Esophagus (tissue), 2 donors: ENCODE results near the gene KCTD16. TPM values are rescaled to one million over a fixed set of nuclear protein-coding genes. Genes with fewer than 3 reads are reported as not detected.

Experiments used
- H3K27ac ChIP-seq, 2 donors: one replicate each; pipeline ENCODE4 v1.5.1; 2013; ENCODE audit warnings: low read depth in 2 of 2, mild to moderate bottlenecking in 2 of 2, inconsistent platforms in 1 of 2, low read length in 1 of 2, moderate library complexity in 1 of 2
- H3K27me3 ChIP-seq, 2 donors: one replicate each; pipeline ENCODE4 v1.6.1; 2013; ENCODE audit warnings: low read length in 2 of 2, control low read depth in 1 of 2, mild to moderate bottlenecking in 1 of 2; ENCODE audit not compliant: insufficient read depth in 2 of 2, control insufficient read depth in 1 of 2
- H3K36me3 ChIP-seq, 2 donors: one replicate each; pipeline ENCODE4 v1.6.1; 2013; ENCODE audit warnings: low read length in 1 of 2; ENCODE audit not compliant: control insufficient read depth in 2 of 2, insufficient read depth in 2 of 2
- H3K4me1 ChIP-seq, 2 donors: one replicate each; pipeline ENCODE4 v1.6.1; 2013; ENCODE audit warnings: low read length in 1 of 2; ENCODE audit not compliant: control insufficient read depth in 2 of 2, insufficient read depth in 2 of 2
- H3K4me3 ChIP-seq, 2 donors: one replicate each; pipeline ENCODE4 v1.5.1; 2013; ENCODE audit warnings: low read length in 2 of 2, mild to moderate bottlenecking in 2 of 2, low read depth in 1 of 2, moderate library complexity in 1 of 2
- H3K9me3 ChIP-seq, 2 donors: one replicate each; pipeline ENCODE4 v1.6.1; 2013; ENCODE audit warnings: mild to moderate bottlenecking in 2 of 2, low read depth in 1 of 2, low read length in 1 of 2, moderate library complexity in 1 of 2; ENCODE audit not compliant: control insufficient read depth in 2 of 2, insufficient read depth in 1 of 2
- WGBS, 2 donors: extraction: QIAGEN DNeasy Blood & Tissue Kit; methylation state at CpG; one replicate each; pipeline ENCODE4 v1.1.7; 2013; 5-methylcytosine and 5-hydroxymethylcytosine counted together
- polyA plus RNA-seq, 2 donors: library from polyadenylated mRNA; stranded (reverse); fragments of 200-250 nt; gene quantifications; one replicate each; pipeline ENCODE4 v1.2.3, GENCODE V29; 2013
- donor health status: healthy with polysubstance abuse.
- donor health status: Bipolar disorder and iron deficiency.

Gene KCTD16
- polyA plus RNA-seq, 2 donors, result under 0.01 TPM

DNA sequence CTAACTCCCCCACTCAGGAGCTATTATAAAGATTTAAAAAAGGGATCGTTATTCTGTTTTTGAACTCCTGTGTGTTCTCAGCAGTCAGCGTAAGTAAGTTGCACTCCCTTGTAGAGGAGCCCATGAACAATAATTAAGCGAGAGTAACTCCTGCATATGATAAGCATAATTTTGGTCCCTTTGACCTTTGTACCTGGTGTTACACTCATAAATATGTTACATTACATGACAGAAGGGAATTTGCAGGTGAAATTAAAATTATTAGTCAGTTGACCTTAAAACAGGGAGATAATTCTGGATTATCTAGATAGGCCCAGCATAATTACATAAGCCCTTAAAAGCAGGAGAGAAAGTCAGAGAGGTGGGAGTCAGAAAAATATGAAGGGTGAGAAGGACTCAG lies 197.3 kb downstream of the KCTD16 start:
- no peak overlapping the region for H3K4me3 ChIP-seq
- H3K4me1 ChIP-seq, result no peaks in the 10 kb centered on the region
- H3K36me3 ChIP-seq, result no peaks in the 10 kb centered on the region
- WGBS, 2 donors, result 66 to 92% methylated on average over 3 of the region's 3 CpGs
- H3K27me3 ChIP-seq, result no peaks in the 10 kb centered on the region
- H3K9me3 ChIP-seq, result no peaks in the 10 kb centered on the region
- H3K27ac ChIP-seq, result no peak overlapping the region

DNA sequence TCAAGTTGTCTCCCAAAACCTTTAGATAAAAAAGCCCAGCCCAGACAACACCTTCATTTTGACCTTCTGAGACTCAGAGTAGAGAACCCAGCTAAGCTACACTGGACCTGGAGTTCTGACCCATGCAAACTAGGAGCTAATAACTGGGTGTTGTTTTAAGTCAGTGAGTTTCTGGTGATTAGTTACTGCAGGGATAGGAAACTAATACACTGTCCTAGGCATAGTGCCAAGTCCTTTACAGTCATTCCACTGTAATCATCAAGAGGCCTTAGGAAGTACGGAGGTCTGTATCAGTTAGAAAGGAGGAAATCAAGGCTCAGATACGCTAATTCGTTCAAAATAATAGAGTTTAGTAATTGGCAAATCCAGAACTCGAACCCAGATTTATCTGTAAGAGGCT lies 197.9 kb downstream of the KCTD16 start:
- Histone ChIP-seq H3K36me3 (no peaks in the 10 kb centered on the region), H3K9me3 (no peaks in the 10 kb centered on the region), H3K4me3 (no peak overlapping the region), H3K27me3 (no peaks in the 10 kb centered on the region), H3K27ac (no peak overlapping the region), H3K4me1 (no peaks in the 10 kb centered on the region)
- 40 to 62% methylated on average over 4 of the region's 4 CpGs for WGBS, 2 donors

DNA sequence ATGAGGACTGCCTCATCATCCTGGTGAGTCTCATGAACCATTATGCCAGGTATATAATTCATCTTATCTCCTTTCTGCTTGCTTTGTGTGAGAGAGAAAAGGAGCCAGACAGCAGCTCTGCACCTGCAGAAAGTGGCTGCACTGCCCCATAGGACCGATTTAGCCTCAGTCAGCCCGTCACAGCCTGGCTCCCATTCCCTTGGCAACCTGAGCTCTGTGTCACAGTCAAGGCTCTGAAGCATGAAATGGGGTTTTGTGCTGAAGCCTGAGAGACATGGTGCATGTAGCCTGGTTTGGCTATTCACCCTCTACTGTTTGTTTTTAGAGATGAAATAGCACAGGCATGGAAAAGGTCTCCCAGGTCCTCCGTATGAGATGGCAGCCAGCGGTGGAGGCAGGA lies 198.3 kb downstream of the KCTD16 start:
- 61 to 69% methylated on average over 4 of the region's 4 CpGs for WGBS, 2 donors
- Histone ChIP-seq H3K36me3 (no peaks in the 10 kb centered on the region), H3K9me3 (no peaks in the 10 kb centered on the region), H3K4me3 (no peak overlapping the region), H3K27me3 (no peaks in the 10 kb centered on the region), H3K4me1 (no peaks in the 10 kb centered on the region), H3K27ac (no peak overlapping the region)

DNA sequence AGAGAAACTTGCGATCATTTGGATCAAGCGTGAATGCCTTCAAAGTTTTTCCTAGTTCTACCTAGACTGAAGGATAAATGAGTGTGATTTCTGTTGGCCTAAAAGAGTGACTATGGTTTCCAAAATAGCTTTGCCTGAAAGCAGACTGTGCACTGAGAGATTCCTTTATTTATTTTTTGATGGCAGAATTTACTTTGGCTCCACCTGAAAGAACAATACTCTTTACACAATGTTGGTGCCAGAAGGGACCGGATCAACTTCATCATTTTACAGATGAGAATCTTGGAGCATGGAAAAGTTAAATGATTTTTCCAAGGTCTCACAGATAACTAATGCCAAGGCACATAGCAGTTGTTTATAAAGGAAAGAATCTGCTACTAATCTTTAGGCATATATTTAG lies 199.6 kb downstream of the KCTD16 start:
- WGBS, 2 donors, result 44 to 48% methylated on average over 3 of the region's 3 CpGs
- Histone ChIP-seq H3K27me3 (no peaks in the 10 kb centered on the region), H3K36me3 (no peaks in the 10 kb centered on the region), H3K4me1 (no peaks in the 10 kb centered on the region), H3K9me3 (no peaks in the 10 kb centered on the region), H3K27ac (no peak overlapping the region), H3K4me3 (no peak overlapping the region)

DNA sequence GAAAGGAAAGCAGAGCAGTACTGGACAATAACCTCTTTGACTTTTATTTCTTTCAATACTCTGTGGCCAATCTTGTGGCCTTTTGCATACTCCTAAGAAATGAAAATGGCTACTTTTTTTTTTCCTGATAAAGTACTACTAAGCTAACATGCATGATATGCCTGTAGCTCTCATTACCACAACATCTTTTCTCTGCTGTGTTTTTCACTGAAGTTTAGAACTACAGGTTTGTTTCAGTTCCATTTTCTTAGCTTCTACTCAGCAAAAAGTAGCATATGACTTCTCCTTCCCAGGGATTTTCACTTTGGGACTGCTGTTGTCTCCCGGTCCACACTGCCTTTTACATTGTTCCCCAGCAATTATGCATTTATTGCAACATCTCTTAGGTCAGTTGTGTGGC lies 204.0 kb downstream of the KCTD16 start:
- Histone ChIP-seq H3K27ac (no peak overlapping the region), H3K4me1 (no peaks in the 10 kb centered on the region), H3K36me3 (no peaks in the 10 kb centered on the region), H3K4me3 (no peak overlapping the region), H3K27me3 (no peaks in the 10 kb centered on the region), H3K9me3 (no peaks in the 10 kb centered on the region)
- 91% methylated on average over 1 of the region's 1 CpG for WGBS, 2 donors

DNA sequence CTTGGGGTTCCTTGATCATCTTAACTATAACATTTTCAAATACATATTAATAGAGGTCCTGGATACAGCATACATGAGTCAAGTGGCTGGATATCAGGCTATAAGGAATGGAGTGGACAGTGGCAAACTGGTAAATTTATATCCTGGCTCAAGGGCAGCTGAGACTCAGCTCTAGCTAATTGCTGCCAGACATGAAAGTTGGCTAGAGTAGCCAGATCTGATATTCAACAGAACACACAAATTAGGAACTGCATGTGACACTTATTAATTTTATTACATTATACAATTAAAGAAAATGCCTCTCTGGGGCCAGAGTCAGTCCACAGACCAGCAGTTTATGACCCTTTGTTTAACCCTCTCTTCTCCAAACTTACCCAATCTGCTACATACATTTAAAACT lies 206.5 kb downstream of the KCTD16 start:
- Histone ChIP-seq H3K27ac (no peak overlapping the region), H3K27me3 (no peaks in the 10 kb centered on the region), H3K9me3 (peaks cover 0 to 3% of the 10 kb centered on the region in 2 donors), H3K4me3 (no peak overlapping the region), H3K4me1 (no peaks in the 10 kb centered on the region), H3K36me3 (no peaks in the 10 kb centered on the region)

DNA sequence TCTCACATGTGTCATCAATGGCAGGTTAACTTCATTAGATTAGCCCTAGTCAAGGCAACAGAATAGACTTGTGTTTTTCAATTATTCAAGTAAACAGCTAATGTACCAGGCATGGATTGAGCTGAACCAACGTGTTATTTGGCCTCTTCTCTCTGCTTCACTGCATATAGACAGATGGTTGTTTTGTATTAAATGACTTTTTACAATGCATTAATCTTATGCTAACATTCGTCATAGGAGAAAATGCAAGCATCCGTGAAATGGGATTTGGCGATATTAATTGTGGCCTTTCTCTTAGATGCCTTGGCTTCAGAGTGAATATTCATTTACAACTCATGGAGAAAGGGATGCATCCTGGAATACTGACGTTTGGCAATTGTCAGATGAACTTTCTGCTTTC lies 208.0 kb downstream of the KCTD16 start:
- 53 to 61% methylated on average over 5 of the region's 5 CpGs for WGBS, 2 donors
- Histone ChIP-seq H3K27me3 (no peaks in the 10 kb centered on the region), H3K36me3 (no peaks in the 10 kb centered on the region), H3K9me3 (peaks cover 0 to 3% of the 10 kb centered on the region in 2 donors), H3K27ac (no peak overlapping the region), H3K4me3 (no peak overlapping the region), H3K4me1 (no peaks in the 10 kb centered on the region)

DNA sequence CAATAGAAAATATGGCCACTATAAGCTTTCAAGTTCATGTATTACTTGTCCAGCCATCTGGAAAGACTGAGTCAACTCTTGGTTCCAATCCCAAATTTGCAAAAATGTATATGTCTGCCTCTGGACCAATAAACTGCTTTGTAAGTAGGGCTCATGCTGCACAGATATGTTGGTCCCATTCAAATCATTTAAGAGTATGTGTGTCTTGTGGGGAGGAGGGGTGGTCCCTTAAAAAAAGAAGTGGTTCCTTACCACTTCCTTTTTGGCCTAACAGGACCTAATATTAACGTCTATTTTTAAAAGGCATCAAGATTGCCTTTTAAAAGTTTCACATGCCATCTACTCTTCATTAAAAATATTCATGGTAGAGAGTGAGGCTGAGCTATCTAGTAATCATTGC lies 214.9 kb downstream of the KCTD16 start:
- WGBS, 2 donors, result 52 to 59% methylated on average over 1 of the region's 1 CpG
- Histone ChIP-seq H3K4me1 (no peaks in the 10 kb centered on the region), H3K36me3 (no peaks in the 10 kb centered on the region), H3K27ac (no peak overlapping the region), H3K27me3 (no peaks in the 10 kb centered on the region), H3K9me3 (peaks cover 0 to 3% of the 10 kb centered on the region in 2 donors), H3K4me3 (no peak overlapping the region)

DNA sequence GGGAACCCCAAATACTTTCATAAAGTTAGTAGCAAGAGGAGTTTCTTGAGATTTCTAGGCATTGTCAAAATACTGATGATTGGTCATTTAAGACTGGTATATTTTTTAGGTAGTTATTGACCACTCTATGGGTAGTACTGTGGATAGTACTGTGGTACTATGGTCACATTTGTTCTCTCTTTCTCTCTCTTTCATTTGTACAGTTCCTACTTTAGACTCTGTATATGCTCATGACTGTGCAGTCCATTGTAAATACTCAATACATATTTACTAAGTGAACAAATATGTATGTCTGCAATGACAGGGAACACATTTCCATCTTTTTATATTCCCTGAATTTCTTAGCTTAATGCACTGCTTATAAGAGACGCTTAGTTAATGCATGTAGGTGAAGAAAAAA lies 215.6 kb downstream of the KCTD16 start:
- Histone ChIP-seq H3K36me3 (no peaks in the 10 kb centered on the region), H3K4me3 (no peak overlapping the region), H3K4me1 (no peaks in the 10 kb centered on the region), H3K9me3 (peaks cover 0 to 3% of the 10 kb centered on the region in 2 donors), H3K27ac (no peak overlapping the region), H3K27me3 (no peaks in the 10 kb centered on the region)
- 29 to 77% methylated on average over 1 of the region's 1 CpG for WGBS, 2 donors

DNA sequence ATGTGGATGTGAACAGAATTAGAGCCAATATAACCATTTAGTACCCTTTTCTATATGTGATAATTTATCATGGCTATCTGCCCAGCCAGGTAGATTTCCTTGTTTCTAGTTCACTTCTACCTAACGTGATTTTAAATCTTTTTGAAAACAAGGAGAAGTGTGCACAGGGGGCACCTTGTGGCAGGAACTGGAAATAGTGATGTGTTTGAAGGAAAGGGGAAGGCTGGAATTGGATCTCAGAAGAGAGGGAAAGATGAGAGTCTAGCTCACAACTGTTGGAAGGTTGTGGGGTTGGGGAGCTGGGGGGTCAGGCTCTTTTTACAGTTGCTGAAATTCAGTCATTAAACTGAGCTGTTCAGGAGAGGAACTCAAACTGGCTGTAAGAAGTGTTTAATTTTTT lies 219.5 kb downstream of the KCTD16 start:
- H3K27ac ChIP-seq, result no peak overlapping the region
- H3K36me3 ChIP-seq, result no peaks in the 10 kb centered on the region
- H3K4me1 ChIP-seq, result no peaks in the 10 kb centered on the region
- H3K27me3 ChIP-seq, result no peaks in the 10 kb centered on the region
- 11 to 18% methylated on average over 1 of the region's 1 CpG for WGBS, 2 donors
- no peak overlapping the region for H3K4me3 ChIP-seq
- H3K9me3 ChIP-seq, result no peaks in the 10 kb centered on the region
